Regular cardiac myocyte (primary cell): ENCODE data around the gene PLIN3. TPM values are rescaled to one million over a fixed set of nuclear protein-coding genes. Genes with fewer than 3 reads are reported as not detected.

Experiments used
- total RNA-seq: library from RNA; depleted of rRNA; stranded (reverse); fragments of >200 nt; gene quantifications from 2 replicates; pipeline ENCODE4 v1.2.3, GENCODE V29; 2014

PLIN3 gene
- 254 and 430 TPM in 2 replicates for total RNA-seq

GRCh38 chr19:4867534-4868285, at the start of gene PLIN3:
Gene PLIN3, minus strand, starts transcription at chr19:4867667. Its CDS starts 6,273 bp downstream, at chr19:4861394.

GRCh38 chr19:4909156-4909896, 41.9 kb upstream of the PLIN3 start, which contains the start of gene UHRF1:
Gene UHRF1, plus strand, starts transcription at chr19:4909501. Its CDS starts 1,385 bp downstream, at chr19:4910886.

GRCh38 chr19:4902796-4903195, 35.3 kb upstream of the PLIN3 start, which contains the start of gene ARRDC5:
Gene ARRDC5, minus strand, starts transcription at chr19:4902896. Its CDS starts 71 bp downstream, at chr19:4902825.

GRCh38 chr19:4831304-4831978, 36.0 kb downstream of the PLIN3 start, which contains the start of gene TICAM1:
Gene TICAM1, minus strand, starts transcription at chr19:4831712. Its CDS starts 13,335 bp downstream, at chr19:4818377.

GRCh38 chr19:4791183-4792018, 76.1 kb downstream of the PLIN3 start, which contains the start of gene FEM1A:
Gene FEM1A, plus strand, starts transcription at chr19:4791734. Its CDS starts 121 bp downstream, at chr19:4791855.

Other genes with a start within 250 kb of the PLIN3 start
- 2.8 and 5.0 TPM in 2 replicates for gene TNFAIP8L1, start 228.2 kb downstream of the PLIN3 start, total RNA-seq
- 212 and 239 TPM in 2 replicates for gene MYDGF, start 197.3 kb downstream of the PLIN3 start, total RNA-seq
- gene DPP9, start 143.8 kb downstream of the PLIN3 start, total RNA-seq = 23.4 and 51.2 TPM in 2 replicates
- gene FEM1A, start 75.9 kb downstream of the PLIN3 start, total RNA-seq = 9.9 and 17.8 TPM in 2 replicates
- gene TICAM1, start 36.0 kb downstream of the PLIN3 start, total RNA-seq = 1.9 and 2.3 TPM in 2 replicates
- under 0.01 TPM in 1 of 2 replicates, not detected in the other for gene ARRDC5, start 35.2 kb upstream of the PLIN3 start, total RNA-seq
- 7.0 and 175 TPM in 2 replicates for gene UHRF1, start 41.8 kb upstream of the PLIN3 start, total RNA-seq
- gene KDM4B, start 101.4 kb upstream of the PLIN3 start, total RNA-seq = 16.1 and 18.4 TPM in 2 replicates